ENCODE results near the gene KRTAP5-3.
"Not testable (repeated sequence)": the region's sequence is repeated elsewhere in the genome, so short reads cannot be mapped to it uniquely, and the experiment has no call there.

The KRTAP5-3 gene

GRCh38 chr11:1607901-1608300 is 362 bp downstream of the KRTAP5-3 start:
- not testable (repeated sequence) for DNase-seq

GRCh38 chr11:1607156-1607845 is 962 bp downstream of the KRTAP5-3 start:
- DNase-seq = not testable (repeated sequence)

DNA sequence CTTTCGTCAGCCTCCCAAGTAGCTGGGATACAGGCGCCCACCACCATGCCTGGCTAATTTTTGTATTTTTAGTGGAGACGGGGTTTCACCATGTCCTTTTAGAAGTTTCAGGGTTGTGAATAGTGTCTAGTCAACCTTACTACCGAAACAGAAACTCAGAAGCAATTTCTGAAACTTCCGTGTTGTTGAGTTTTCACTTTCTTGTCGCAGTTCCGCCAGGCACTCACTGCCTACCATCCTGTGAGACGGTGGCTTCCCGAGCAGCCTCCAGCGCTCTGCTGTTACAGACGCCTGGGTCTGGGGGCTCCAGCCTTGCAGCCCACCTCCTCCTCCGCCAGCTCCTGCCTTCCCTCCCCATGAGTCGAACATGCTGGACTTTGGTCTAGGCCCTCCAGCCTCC is 2.3 kb downstream of the KRTAP5-3 start:
- DNase-seq = not testable (repeated sequence)

GRCh38 chr11:1604711-1605110 is 3.6 kb downstream of the KRTAP5-3 start:
- no peak for DNase-seq

DNA sequence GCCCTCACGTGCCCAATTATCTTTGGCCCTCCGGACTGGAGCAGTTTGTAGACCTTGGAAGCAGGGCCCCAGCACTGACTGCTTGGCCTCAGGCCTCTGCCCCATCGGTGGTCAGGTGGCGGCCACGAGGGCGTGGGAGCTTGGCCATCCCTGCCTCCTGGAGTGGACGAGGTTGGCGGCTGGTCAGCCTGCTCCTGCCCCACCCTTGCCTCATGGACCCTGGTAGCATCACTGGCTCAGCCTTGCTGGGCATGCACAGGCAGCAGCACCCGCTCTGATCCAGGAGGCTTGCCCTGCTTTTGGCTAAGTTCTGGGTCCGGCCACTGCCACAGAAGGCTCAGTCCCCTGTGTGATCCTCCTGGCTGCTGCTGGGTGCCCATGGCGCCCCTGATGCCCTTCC is 4.1 kb downstream of the KRTAP5-3 start:
- DNase-seq = no peak

DNA sequence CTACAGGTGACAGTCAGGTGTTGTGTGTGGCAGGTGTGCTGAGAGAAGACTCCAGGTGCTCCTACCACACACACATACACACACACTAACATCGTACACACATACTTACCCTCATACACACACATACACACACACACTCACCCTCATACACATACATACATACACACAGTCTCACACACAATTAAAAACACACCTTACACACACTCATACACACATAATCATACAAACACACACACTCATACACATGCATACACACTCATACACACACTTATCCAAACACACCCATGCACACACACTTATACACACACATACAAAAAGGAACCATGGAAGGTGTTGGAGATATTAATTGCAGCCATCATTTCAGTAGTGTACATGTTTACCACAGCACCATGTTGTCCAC is 4.6 kb downstream of the KRTAP5-3 start:
- no peak for DNase-seq

DNA sequence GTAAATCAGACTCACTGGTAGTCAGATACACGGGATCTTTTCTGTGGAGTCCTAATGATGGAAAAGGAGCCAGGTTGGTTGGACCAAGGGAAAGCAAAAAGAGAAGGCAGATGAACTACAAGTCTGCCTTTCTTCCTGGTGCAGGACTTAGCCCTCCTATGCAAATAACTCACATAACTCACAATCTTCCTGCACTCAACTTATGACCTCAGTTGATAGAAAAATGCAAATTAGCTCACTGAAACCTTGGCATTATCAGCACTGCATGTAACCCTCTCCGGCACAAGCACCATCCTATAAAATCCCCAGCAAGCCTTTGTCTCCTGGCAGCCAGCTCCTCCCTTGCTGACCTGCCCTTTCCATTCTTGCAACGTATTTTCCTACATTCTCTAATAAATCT is 6.6 kb downstream of the KRTAP5-3 start:
- not testable (repeated sequence) for DNase-seq

GRCh38 chr11:1600626-1601025 is 7.6 kb downstream of the KRTAP5-3 start:
- no peak for DNase-seq

DNA sequence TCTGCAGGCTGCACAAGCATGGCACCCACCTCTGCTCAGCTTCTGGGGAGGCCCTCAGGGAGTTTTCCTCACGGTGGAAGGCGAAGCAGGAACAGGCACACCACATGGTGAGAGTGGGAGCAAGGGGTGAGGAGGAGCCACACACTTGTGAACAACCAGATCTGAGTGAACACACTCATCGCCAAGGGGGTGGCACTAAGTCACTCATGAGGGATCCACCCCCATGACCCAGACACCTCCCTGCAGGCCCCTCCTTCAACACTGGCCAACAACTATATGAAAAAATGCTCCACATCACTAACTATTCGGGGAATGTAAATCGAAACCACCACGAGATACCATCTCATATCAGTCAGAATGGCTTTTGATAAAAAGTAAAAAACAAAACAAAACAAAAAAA is 9.4 kb downstream of the KRTAP5-3 start:
- DNase-seq = no peak

- DNase-seq = not testable (repeated sequence)
Observed at GRCh38 chr11:1598406-1598805, 9.9 kb downstream of the KRTAP5-3 start.

- no peak for DNase-seq
Observed at GRCh38 chr11:1597994-1598380, 10.3 kb downstream of the KRTAP5-3 start, which contains the start of gene KRTAP5-2. Gene KRTAP5-2, minus strand, starts transcription at chr11:1598294. Its CDS starts 44 bp downstream, at chr11:1598250.

DNA sequence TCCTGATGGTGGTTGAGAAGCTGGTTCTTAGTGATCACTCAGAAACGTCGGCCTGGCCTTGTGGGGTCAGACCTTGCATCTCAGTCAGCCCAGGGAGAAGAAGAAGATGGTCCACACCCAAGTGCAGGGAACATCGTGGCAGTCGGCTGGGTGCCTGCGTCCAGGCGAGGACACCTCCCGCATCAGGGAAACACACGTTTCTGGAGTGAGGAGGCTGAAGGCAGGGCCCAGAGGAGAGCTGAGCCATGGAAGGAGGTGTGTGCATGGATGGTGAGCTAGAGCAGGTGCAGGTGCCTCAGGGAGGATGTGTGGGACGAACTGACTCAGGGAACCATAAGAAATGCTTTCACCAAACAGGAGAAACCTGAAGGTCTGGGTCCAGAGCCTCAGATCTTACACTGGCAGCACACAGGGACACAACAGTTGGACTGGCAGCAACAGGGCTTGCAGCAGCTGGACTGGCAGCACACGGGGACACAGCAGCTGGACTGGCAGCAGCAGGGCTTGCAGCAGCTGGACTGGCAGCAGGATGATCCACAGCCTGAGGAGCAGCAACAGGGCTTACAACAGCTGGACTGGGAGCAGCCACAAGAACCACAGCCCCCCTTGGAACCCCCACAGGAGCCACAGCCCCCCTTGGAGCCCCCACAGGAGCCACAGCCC is 10.8 kb downstream of the KRTAP5-3 start:
- no peak for DNase-seq

GRCh38 chr11:1596576-1597121 is 11.6 kb downstream of the KRTAP5-3 start:
- not testable (repeated sequence) for DNase-seq

GRCh38 chr11:1595994-1596575 is 12.2 kb downstream of the KRTAP5-3 start:
- not testable (repeated sequence) for DNase-seq

DNA sequence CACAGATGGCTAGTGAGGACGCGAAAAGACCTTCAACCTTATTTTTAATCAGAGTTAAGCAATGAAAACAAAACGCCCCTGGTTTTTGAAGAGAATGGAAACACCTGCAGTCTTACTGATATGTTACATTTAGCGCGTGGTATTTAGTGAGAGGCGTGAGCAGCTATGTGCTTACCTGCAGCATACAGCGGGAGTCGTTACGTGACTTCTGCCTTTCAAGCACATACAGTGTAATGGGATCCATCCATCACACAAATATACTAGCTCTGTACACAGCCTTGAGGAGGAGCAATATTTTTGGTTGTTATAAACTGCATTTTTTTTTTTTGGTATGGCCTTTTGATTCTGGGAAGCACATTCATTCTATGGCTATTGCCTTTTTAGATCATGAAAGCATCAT is 15.6 kb downstream of the KRTAP5-3 start:
- no peak for DNase-seq

DNA sequence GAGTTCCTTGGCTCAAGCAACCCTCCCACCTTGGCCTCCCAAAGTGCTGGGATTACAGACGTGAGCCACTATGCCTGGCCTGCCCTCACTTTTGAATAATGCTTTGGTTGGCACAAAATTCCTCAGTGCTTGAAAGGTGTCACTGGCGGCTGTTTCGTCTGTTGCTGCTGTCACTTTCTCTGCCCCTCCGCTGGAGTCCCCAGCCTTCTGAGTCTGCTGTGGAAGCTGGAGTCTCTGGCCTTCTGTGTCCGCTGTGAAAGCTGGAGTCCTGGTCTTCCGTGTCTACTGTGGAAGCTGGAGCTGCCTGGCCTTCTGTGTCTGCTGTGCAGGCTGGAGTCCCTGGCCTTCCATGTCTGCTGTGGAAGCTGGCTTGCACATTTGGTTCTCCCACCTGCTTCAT is 18.3 kb downstream of the KRTAP5-3 start:
- DNase-seq = no peak

DNA sequence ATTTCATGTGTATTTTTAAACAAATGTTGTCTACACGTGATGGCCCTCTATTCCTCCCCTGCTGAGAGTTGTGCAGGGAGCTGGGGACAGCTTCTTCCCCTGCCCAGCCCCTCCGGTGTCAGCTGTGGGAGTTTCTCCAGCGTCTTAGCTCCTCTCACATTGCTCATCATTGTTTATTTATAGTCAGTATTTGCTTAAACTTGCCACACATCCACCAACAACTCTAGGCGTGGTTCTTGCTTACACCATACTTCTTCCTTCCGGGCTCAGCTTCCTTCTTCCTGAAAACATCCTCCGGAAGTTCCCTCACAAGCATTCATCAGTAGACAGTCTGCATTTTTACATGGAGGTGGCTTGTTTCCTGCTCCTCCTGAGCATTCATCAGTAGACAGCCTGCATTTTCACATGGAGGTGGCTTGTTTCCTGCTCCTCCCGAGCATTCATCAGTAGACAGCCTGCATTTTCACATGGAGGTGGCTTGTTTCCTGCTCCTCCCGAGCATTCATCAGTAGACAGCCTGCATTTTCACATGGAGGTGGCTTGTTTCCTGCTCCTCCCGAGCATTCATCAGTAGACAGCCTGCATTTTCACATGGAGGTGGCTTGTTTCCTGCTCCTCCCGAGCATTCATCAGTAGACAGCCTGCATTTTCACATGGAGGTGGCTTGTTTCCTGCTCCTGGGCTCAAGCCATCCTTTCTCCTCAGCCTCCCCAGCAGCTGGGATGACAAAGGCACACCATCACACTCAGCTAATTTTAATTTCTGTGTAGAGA is 18.9 kb downstream of the KRTAP5-3 start:
- not testable (repeated sequence) for DNase-seq

- no peak for DNase-seq
Observed at GRCh38 chr11:1586699-1587098, 21.6 kb downstream of the KRTAP5-3 start.

- not testable (repeated sequence) for DNase-seq
Observed at GRCh38 chr11:1584661-1585370, 23.4 kb downstream of the KRTAP5-3 start, which contains the start of gene KRTAP5-1. Gene KRTAP5-1, minus strand, starts transcription at chr11:1585283. Its CDS starts 34 bp downstream, at chr11:1585249.

DNA sequence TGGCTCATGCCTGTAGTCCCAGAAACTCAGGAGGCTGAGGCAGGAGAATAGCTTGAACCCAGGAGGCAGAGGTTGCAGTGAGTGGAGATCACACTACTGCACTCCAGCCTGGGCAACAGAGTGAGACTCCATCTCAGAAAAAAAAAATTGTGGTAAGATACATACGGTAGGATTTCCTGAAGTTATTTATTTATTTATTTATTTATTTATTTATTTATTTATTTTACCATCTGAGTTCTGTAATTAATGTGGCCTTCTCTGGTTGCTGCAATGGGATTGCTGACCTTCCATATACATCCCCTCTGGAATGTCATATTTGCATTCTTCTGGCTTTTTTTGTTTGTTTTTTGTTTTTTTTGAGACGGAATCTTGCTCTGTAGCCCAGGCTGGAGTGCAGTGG is 25.4 kb downstream of the KRTAP5-3 start:
- not testable (repeated sequence) for DNase-seq

- DNase-seq = no peak
Observed at GRCh38 chr11:1581976-1582375, 26.3 kb downstream of the KRTAP5-3 start.

GRCh38 chr11:1576825-1577224 is 31.4 kb downstream of the KRTAP5-3 start:
- no peak for DNase-seq
